ENCODE measurements around the gene AIP.

DNA sequence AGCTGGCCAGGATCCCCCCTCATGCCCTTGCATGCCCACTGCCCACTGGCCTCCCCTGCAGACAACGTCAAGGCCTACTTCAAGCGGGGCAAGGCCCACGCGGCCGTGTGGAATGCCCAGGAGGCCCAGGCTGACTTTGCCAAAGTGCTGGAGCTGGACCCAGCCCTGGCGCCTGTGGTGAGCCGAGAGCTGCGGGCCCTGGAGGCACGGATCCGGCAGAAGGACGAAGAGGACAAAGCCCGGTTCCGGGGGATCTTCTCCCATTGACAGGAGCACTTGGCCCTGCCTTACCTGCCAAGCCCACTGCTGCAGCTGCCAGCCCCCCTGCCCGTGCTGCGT is 7.9 kb downstream of the AIP start:
- TF ChIP-seq, protein P1, sequence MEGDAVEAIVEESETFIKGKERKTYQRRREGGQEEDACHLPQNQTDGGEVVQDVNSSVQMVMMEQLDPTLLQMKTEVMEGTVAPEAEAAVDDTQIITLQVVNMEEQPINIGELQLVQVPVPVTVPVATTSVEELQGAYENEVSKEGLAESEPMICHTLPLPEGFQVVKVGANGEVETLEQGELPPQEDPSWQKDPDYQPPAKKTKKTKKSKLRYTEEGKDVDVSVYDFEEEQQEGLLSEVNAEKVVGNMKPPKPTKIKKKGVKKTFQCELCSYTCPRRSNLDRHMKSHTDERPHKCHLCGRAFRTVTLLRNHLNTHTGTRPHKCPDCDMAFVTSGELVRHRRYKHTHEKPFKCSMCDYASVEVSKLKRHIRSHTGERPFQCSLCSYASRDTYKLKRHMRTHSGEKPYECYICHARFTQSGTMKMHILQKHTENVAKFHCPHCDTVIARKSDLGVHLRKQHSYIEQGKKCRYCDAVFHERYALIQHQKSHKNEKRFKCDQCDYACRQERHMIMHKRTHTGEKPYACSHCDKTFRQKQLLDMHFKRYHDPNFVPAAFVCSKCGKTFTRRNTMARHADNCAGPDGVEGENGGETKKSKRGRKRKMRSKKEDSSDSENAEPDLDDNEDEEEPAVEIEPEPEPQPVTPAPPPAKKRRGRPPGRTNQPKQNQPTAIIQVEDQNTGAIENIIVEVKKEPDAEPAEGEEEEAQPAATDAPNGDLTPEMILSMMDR (IDR thresholded peaks at IDR 0.05): no peak
- no peak for TF ChIP-seq POLR2A (IDR thresholded peaks at IDR 0.05)

Data from testis (tissue), 2 donors.